ENCODE results near the gene EHD3.

The EHD3 gene

GRCh38 chr2:31314761-31315160 is 80.8 kb downstream of the EHD3 start:
- no peak for DNase-seq
- intact Hi-C loops (cut with DNase I): no loop called here

GRCh38 chr2:31317396-31317795 is 83.4 kb downstream of the EHD3 start:
- no peak for DNase-seq
- intact Hi-C loops (cut with DNase I): no loop called here

- DNase-seq: peak in 1 of 42 donors; percentile 22
- intact Hi-C loops (cut with DNase I): no loop called here
Measured at GRCh38 chr2:31318361-31319336, 84.7 kb downstream of the EHD3 start.
